Coronary artery (tissue), 2 donors: ENCODE results near the gene ABCA6.
"Not testable (repeated sequence)": the region's sequence is repeated elsewhere in the genome, so short reads cannot be mapped to it uniquely, and the experiment has no call there.

Experiments used
- DNase-seq: peaks from one replicate; pipeline ENCODE4 v3.0.0-alpha.2; 2017; ENCODE audit warnings: low spot score
- H3K27ac ChIP-seq, 2 donors: fragments of 200-600 bp; sonication (generic); one replicate each; pipeline ENCODE4 v1.5.1; 2016 to 2019
- H3K4me3 ChIP-seq: fragments of 200-600 bp; sonication (generic); 2 replicates; pipeline ENCODE4 v1.5.1; 2016; ENCODE audit warnings: mild to moderate bottlenecking, moderate library complexity
- CTCF ChIP-seq: fragments of 200-600 bp; sonication (generic); IDR thresholded peaks from one replicate; pipeline ENCODE4 v1.5.1; 2019; ENCODE audit warnings: antibody characterized with exemption

The ABCA6 gene

GRCh38 chr17:69070378-69071232 is 71.1 kb downstream of the ABCA6 start:
- H3K4me3 ChIP-seq, H3K27ac ChIP-seq, DNase-seq: not testable (repeated sequence)

- TF ChIP-seq CTCF: no peak
- DNase-seq: no peak
- Histone ChIP-seq H3K27ac (no peak overlapping the region), H3K4me3 (no peak overlapping the region)
Measured at GRCh38 chr17:69069226-69069750, 72.4 kb downstream of the ABCA6 start.

GRCh38 chr17:69067274-69068047 is 74.2 kb downstream of the ABCA6 start:
- DNase-seq: no peak
- Histone ChIP-seq H3K4me3 (no peak overlapping the region), H3K27ac (no peak overlapping the region)
- TF ChIP-seq CTCF: no peak

GRCh38 chr17:69066482-69066881 is 75.2 kb downstream of the ABCA6 start:
- TF ChIP-seq CTCF: no peak
- no peak overlapping the region for H3K4me3 ChIP-seq
- H3K27ac ChIP-seq: no peak overlapping the region
- DNase-seq: no peak

GRCh38 chr17:69065113-69065512 is 76.6 kb downstream of the ABCA6 start:
- no peak for TF ChIP-seq CTCF
- Histone ChIP-seq H3K4me3 (no peak overlapping the region), H3K27ac (no peak overlapping the region)
- no peak for DNase-seq

GRCh38 chr17:69064476-69064875 is 77.2 kb downstream of the ABCA6 start:
- TF ChIP-seq CTCF: no peak
- DNase-seq: no peak
- Histone ChIP-seq H3K4me3 (no peak overlapping the region), H3K27ac (no peak overlapping the region)

GRCh38 chr17:69064001-69064400 is 77.7 kb downstream of the ABCA6 start:
- DNase-seq: no peak
- TF ChIP-seq CTCF: no peak
- H3K27ac ChIP-seq: no peak overlapping the region
- no peak overlapping the region for H3K4me3 ChIP-seq
